ENCODE measurements around the gene GPC5.
A peak's percentile ranks its signal among the peaks of the same experiment; 100 is the strongest.

GPC5 gene

GRCh38 chr13:92589955-92590354, 1191.5 kb downstream of the GPC5 start:
- no peak for DNase-seq

GRCh38 chr13:92590503-92590908, 1192.1 kb downstream of the GPC5 start:
- peak; percentile 74 for DNase-seq

- DNase-seq = no peak
Measured at GRCh38 chr13:92591117-92591516, 1192.7 kb downstream of the GPC5 start.

DNA sequence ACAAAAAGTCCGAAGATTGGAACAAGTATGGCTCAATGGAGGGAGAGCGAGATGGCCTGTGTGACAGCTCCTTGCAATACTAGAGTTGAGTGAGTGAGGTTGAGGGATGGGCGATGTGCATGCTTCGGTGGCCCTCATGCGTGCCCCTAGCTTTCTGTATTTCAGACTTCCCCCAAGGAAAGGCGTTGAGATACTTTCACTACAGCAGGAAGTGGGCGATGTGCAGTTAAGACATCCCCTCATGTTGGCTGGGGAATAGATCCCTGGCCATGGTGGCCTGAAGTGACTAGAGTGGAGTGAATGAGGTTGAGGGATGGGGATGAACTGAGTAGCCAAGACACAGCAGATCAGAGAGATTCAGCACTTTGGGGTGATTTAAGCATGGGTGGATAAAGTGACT, 1194.3 kb downstream of the GPC5 start:
- no peak for DNase-seq

DNA sequence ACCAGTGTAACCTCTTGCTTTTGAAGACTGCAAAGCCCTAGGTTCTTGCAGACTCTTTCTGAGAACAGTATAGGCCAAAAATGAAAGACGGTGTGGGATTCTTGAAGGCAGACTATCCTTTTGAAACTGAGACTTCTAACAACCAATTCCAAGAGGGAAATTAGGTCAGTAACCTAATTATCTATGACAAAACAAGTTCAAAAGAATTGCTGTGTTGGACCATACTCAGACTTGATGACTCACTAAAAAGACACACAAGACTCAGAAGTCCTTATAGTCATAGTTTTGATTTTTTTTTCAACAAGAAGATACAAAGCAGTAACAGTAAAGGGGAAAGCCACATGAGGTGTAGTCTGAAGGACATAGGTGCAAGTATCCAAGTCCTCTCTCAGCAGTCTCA, 1204.1 kb downstream of the GPC5 start:
- no peak for DNase-seq

DNA sequence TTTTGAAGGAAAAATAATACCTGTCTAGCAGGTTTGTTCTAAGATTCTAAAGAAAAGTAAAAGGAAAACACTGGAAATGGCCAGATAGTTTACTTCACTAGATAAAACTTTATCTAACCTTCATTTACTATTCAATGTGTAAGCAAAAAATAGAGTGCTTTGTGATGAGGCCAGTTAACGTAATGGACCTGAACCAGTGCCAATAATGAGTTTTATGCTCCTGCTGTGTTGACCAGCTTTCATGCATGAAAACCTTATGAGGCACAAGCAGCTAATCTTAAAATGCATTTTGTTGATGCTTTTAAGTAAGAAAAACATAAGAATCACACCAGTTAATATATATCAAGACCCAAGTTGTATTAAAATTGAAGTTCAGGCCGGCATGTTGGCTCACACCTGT, 1211.0 kb downstream of the GPC5 start:
- DNase-seq = no peak

DNA sequence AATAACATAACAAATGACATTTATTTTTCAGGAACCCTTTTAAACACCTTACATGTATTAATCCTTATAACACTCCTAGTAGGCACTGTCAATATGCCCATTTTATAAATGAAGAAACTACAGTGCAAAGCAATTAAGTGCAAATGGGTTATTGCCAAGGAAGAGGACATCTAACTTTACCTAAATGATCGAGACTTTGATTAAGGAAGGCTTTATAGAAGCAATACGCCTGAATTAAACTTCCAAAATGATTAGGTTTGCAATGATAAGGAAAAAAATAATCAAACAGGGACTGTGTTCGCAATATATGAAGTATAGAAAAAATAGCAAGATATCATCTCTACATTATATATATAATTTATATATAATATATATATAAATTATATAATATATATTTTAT, 1214.5 kb downstream of the GPC5 start:
- no peak for DNase-seq

GRCh38 chr13:92613921-92614320, 1215.5 kb downstream of the GPC5 start:
- DNase-seq = no peak

DNA sequence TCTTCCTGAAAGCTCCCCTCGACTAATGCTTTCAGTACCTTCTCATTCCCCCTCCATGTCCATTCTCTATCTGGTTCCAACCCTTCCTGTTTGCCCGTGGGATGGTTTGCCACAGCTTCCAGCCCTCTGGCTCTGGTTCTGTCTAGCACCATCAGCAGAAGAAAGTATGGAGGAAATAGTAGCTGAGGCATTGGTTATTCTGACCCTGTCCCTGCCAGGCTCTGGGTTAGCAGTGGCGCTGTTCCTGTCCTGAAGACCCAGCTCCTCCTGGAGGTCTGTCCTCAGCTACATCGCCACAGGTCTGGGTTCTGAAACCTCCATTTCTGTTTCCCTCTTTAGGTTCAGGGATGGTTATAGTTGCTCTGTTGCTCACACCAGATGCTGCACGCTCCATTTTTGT, 1223.6 kb downstream of the GPC5 start:
- DNase-seq = no peak

- no peak for DNase-seq
Measured at GRCh38 chr13:92622905-92623304, 1224.5 kb downstream of the GPC5 start.

GRCh38 chr13:92626274-92626673, 1227.9 kb downstream of the GPC5 start:
- DNase-seq = no peak

DNA sequence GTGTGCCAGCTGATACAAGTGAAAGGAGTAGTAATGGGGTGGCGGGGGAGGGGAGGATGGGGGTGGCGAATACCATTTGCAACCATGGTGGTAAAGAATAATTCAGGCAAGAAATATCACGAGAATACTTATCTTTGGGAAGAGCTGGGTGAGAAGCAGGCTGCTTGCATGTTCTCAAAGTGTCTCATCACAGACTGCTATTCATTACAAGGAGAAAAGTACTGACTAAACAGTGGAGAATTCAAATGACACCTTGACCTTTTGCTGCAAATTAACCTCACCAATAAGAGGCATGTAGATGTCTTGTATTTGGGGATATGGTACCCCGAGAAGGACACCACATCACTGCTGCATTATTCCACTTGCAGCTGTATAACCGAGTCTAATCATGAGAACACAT, 1242.5 kb downstream of the GPC5 start:
- no peak for DNase-seq

GRCh38 chr13:92649140-92649813, 1250.9 kb downstream of the GPC5 start:
- DNase-seq = no peak

- no peak for DNase-seq
Measured at GRCh38 chr13:92656103-92656502, 1257.7 kb downstream of the GPC5 start.

DNA sequence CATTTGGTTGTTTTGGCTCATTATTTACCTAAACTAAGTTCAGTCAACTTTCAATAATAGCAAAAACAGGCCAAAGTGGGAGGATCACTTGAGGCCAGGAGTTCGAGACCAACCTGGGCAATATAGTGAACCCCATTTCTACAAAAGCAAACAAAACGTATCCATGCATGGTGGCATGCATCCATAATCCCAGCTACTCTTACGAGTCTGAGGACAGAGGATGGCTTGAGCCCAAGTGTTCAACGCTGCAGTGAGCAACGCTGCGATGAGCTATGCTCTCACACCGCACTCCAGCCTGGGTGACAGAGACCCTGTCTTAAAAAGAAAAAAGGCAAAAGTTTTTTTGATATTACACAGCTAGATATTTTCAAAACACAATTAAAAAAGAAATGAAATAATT, 1258.2 kb downstream of the GPC5 start:
- DNase-seq = no peak

DNA sequence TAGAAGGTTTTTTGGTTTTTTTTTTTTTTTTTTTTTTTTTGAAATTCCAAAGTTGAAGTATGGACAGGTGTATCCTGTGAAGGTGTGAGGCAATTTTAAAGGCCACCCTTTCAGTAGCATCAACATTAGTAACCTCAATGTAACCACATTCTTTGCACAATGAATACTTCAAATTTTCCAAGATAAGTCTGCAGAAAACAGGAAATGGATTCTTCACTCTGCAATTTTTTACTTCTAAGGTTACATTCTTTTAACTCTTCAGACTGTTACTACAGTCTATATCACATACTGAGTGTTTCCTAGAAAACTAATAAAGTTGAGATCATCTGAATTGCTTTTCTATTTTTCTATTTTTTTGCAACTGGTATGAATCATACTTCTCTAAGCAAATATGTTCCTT, 1259.1 kb downstream of the GPC5 start:
- DNase-seq = peak; percentile 62

DNA sequence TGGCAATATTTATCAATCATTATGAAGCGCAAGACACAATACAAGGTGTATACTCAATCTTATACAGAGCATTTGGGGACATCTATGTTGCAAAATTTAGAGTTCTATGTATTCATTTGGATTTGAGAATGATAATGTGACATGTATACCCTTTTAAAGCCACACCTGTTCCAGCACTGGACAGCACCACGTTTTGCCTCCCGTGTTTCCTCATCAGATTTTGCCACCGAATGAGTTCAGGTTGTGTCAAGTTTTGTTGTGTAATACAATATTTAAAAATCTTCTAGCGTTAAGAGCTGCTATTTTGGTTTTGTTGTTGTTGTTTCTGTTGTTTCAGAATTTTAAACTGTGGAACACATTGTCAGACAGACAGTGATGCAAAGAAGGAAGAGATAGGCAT, 1259.9 kb downstream of the GPC5 start:
- no peak for DNase-seq

DNA sequence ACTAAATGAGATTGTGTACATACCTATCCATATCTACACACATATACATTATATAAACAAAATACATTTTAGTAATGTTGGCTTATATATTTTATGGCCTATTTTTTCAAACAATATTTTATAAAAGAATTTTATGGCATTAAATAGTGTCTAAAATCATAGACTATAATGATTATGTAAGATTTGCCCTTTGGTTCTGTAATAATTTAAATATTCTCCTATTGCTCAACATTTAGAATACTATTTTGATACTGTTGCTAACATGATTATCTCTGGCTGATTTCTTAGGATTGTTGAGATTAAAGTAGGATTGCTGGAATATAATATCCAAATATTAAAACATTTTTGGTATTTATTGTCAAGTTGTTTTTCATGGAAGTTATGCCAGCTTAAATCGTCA, 1263.0 kb downstream of the GPC5 start:
- DNase-seq = no peak

DNA sequence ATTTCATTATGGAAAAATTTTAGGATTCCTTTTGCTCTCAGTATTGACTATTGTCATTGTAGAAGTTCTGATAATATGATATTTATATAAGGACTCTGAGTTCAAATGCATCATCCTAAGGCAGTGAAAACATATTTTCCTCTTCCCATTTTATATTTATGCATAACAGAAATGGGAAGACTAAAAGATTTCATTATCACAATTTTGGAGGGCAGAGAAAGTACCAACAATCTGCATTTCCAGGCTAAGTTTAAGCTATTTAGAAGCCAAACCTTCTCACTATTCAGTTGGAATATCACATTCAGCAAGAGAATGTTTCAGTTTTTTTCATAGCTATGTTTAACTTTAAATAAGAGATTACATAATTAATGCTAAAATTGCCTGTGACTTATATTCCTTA, 1269.7 kb downstream of the GPC5 start:
- no peak for DNase-seq

- no peak for DNase-seq
Measured at GRCh38 chr13:92670096-92670495, 1271.7 kb downstream of the GPC5 start.

DNA sequence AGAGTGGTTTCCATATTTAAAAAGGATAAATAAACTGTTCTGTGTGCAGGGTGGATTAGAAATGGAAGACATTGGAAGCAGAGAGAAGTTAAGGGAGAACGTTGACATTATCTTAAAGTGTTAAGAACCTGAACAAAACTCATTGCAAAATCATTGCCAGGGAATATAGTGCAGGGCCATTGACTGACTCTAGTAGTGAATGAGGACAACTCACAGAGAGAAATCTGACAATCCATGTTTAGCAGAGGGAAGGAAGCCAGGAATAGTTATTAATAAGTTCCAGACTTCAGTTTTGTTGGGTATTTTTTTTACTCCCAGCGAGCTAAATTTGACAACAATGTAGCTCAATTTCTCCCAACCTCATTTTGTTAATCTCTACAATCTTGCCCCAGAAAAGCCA, 1273.4 kb downstream of the GPC5 start:
- DNase-seq = no peak

DNA sequence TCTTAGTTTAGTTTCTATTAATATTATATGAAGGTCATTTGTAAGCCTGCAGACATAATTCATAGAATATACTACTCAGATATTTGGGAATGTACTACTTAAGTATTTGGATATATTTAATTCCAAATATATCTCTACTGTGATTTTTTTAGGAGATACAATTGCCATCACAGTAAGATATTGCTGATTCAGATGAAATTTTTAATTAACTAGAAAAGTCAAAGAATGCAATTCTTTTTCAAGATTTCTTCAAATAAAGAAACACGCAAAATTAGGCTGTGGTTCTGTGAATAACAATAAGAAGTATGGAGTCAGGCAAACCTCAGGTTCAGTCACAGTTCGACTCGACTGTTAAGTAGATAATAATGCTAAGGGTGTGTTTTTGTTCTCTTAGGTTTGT, 1277.8 kb downstream of the GPC5 start:
- DNase-seq = no peak

- DNase-seq = peak; percentile 64
Measured at GRCh38 chr13:92677571-92677970, 1279.2 kb downstream of the GPC5 start.

DNA sequence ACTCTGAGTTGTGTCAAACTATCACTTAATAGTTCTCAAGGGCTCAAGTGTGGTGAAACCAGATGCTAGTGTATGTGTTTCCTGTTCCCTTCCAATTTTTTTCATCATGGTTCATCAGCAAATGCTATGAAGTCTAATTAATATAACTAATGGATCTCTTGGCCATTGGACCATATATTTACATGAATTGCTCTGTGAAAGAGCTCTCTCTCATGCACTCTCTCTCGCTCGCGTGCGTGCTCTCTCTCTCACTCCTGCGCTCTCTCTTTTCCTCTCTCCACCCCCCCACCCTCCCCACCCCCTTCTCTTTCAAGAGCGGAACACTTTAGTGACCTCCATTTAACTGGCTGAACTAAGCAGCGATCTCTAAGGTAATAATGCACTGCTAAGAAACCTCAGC, 1281.2 kb downstream of the GPC5 start:
- peak; percentile 45 for DNase-seq

GRCh38 chr13:92681239-92681638, 1282.8 kb downstream of the GPC5 start:
- no peak for DNase-seq

All from NCI-H510A treated with DMSO at 0.1 percent for 48 hours (cell line).